Measurements from ENCODE around the gene LRRC8E. TPM values are rescaled to one million over a fixed set of nuclear protein-coding genes. Genes with fewer than 3 reads are reported as not detected.

LRRC8E gene
- total and polyA plus RNA-seq, 2 of the 8 experiments (the other 6 are each of a cell fraction or from before 2014, with no cell fraction given): 2.7 to 2.9 TPM

GRCh38 chr19:7933828-7934725 is 45.8 kb downstream of the LRRC8E start (continued):
- TF ChIP-seq USF2 (IDR thresholded peaks at IDR 0.05; ENCODE audit: low read length) (no peak), CHD7 (IDR thresholded peaks at IDR 0.05; ENCODE audit: insufficient replicate concordance, low read length) (no peak), SP2 (IDR thresholded peaks at IDR 0.05; ENCODE audit: low read length) (no peak)

Measured in H1 (cell line).